ENCODE data around the gene HOXA13.

HOXA13 gene

DNA sequence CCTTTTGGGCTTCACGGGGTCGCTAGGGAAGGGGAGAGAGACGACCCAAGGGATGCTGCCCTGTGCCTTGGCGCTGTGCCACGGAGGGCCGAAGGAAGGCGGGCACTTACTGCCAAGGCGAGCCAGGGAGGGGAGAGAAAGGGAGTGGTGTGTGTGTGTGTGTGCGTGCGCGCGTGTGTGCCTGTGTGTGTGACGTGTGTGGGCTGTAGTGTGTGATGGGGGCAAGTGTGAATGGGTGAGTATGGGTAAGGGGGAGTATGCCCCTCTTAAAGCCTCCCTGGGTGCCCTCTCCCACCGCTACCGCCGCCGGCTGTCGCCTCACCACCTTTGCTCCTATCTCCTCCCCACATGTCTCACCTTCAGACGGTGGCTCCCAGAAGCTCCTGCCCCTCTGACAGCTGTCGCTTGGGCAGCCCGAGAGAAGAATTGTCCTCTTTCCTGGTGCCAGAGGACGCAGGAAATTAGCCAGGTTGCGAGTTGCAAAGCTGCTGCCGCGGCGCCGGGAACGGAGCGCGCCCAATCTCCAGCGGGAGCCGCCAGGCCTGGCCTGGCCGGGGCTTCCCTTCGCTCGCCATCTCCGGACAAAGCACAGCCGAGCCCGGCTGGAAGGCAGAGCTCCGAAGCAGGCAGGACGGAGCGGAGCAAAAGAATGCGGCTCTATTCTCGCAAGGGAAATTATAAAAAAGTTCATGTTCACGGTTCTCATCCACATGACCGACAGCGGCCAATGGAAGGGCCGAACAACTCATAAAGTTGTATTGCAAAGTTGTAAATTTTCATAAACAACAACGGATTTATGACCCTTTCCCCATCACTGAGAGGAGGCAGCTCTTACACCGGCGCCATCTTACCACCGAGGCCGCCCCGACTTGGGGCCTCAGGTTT, 47.7 kb downstream of the HOXA13 start, which contains the start of gene HOXA3 (continued):
- TF ChIP-seq KLF7 (tag by site-specific recombination; IDR thresholded peaks at IDR 0.05; ENCODE audit: borderline replicate concordance) (peak; percentile 61; the same call in 1 of the 2 replicates), ZNF174 (tag by site-specific recombination; IDR thresholded peaks at IDR 0.05) (no peak), ZBTB48 (tag by site-specific recombination; IDR thresholded peaks at IDR 0.05) (peak; percentile 86), FEZF1 (tag by site-specific recombination; IDR thresholded peaks at IDR 0.05) (peak; percentile 72), KLF1 (tag by site-specific recombination; IDR thresholded peaks at IDR 0.05) (peak; percentile 33), ZNF266 (tag by site-specific recombination; IDR thresholded peaks at IDR 0.05; ENCODE audit: low read depth) (0 out of 2 replicates have a peak, but pooled peaks have one; percentile 24), ZNF223 (tag by site-specific recombination; IDR thresholded peaks at IDR 0.05) (peak; percentile 45; the same call in 1 of the 2 replicates), SP7 (tag by site-specific recombination; IDR thresholded peaks at IDR 0.05) (peak; percentile 56), ZBTB44 (tag by site-specific recombination; IDR thresholded peaks at IDR 0.05) (peak; percentile 75), ZNF514 (tag by site-specific recombination; IDR thresholded peaks at IDR 0.05) (no peak), ZNF48 (tag by site-specific recombination; IDR thresholded peaks at IDR 0.05) (no peak), ZFP37 (tag by site-specific recombination; IDR thresholded peaks at IDR 0.05) (0 out of 2 replicates have a peak, but pooled peaks have one; percentile 63), KLF10 (tag by site-specific recombination; IDR thresholded peaks at IDR 0.05) (peak; percentile 10; the same call in 1 of the 2 replicates), ZNF521 (tag by site-specific recombination; IDR thresholded peaks at IDR 0.05) (no peak), ZNF2 (tag by site-specific recombination; IDR thresholded peaks at IDR 0.05) (peak; percentile 38; the same call in 1 of the 2 replicates), SP2 (tag by site-specific recombination; IDR thresholded peaks at IDR 0.05) (peak; percentile 26), ZBTB26 (tag by site-specific recombination; optimal IDR thresholded peaks at IDR 0.05) (peak; percentile 67), IKZF3 (tag by site-specific recombination; IDR thresholded peaks at IDR 0.05) (no peak), ZBTB8A (tag by site-specific recombination; IDR thresholded peaks at IDR 0.05) (peak; percentile 85), ZNF341 (tag by site-specific recombination; IDR thresholded peaks at IDR 0.05; ENCODE audit: low read depth) (peak; percentile 30), KLF9 (tag by site-specific recombination; IDR thresholded peaks at IDR 0.05; ENCODE audit: low read depth) (0 out of 2 replicates have a peak, but pooled peaks have one; percentile 27), ZBTB17 (tag by site-specific recombination; IDR thresholded peaks at IDR 0.05) (peak; percentile 21; the same call in 1 of the 2 replicates), ZEB2 (tag by site-specific recombination; IDR thresholded peaks at IDR 0.05) (0 out of 2 replicates have a peak, but pooled peaks have one; percentile 34), ZNF624 (tag by site-specific recombination; IDR thresholded peaks at IDR 0.05) (no peak), ZBTB1 (tag by site-specific recombination; IDR thresholded peaks at IDR 0.05) (no peak), WT1 (tag by site-specific recombination; IDR thresholded peaks at IDR 0.05) (peak; percentile 88), EGR2 (tag by site-specific recombination; IDR thresholded peaks at IDR 0.05; ENCODE audit: low read depth) (peak; percentile 75), OSR2 (tag by site-specific recombination; IDR thresholded peaks at IDR 0.05) (peak; percentile 48), ZNF280C (tag by site-specific recombination; IDR thresholded peaks at IDR 0.05) (no peak)
- TF ChIP-seq, protein P1, sequence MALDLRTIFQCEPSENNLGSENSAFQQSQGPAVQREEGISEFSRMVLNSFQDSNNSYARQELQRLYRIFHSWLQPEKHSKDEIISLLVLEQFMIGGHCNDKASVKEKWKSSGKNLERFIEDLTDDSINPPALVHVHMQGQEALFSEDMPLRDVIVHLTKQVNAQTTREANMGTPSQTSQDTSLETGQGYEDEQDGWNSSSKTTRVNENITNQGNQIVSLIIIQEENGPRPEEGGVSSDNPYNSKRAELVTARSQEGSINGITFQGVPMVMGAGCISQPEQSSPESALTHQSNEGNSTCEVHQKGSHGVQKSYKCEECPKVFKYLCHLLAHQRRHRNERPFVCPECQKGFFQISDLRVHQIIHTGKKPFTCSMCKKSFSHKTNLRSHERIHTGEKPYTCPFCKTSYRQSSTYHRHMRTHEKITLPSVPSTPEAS (tag by site-specific recombination; IDR thresholded peaks at IDR 0.05), result peak; percentile 95
- TF ChIP-seq, protein P2, sequence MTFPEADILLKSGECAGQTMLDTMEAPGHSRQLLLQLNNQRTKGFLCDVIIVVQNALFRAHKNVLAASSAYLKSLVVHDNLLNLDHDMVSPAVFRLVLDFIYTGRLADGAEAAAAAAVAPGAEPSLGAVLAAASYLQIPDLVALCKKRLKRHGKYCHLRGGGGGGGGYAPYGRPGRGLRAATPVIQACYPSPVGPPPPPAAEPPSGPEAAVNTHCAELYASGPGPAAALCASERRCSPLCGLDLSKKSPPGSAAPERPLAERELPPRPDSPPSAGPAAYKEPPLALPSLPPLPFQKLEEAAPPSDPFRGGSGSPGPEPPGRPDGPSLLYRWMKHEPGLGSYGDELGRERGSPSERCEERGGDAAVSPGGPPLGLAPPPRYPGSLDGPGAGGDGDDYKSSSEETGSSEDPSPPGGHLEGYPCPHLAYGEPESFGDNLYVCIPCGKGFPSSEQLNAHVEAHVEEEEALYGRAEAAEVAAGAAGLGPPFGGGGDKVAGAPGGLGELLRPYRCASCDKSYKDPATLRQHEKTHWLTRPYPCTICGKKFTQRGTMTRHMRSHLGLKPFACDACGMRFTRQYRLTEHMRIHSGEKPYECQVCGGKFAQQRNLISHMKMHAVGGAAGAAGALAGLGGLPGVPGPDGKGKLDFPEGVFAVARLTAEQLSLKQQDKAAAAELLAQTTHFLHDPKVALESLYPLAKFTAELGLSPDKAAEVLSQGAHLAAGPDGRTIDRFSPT (tag by site-specific recombination; IDR thresholded peaks at IDR 0.05), result peak; percentile 90
